Measurements from ENCODE around the gene KCNH1.

- TF ChIP-seq CTCF (conservative IDR thresholded peaks at IDR 0.05), result no peak
- no peak for TF ChIP-seq ZFX (IDR thresholded peaks at IDR 0.05)
Observed at GRCh38 chr1:210697185-210697584, 436.8 kb downstream of the KCNH1 start.
